ENCODE measurements around the gene GALNT13.

Gene GALNT13

GRCh38 chr2:154488801-154489200, 617.1 kb downstream of the GALNT13 start:
- TF ChIP-seq CTCF (IDR thresholded peaks at IDR 0.05; ENCODE audit: insufficient read depth, missing control alignments): no peak
- no peak for FAIRE-seq

GRCh38 chr2:154489266-154489858, 617.6 kb downstream of the GALNT13 start:
- no peak for FAIRE-seq
- no peak for TF ChIP-seq CTCF (IDR thresholded peaks at IDR 0.05; ENCODE audit: insufficient read depth, missing control alignments)
- DNase-seq (ENCODE audit: insufficient read length, low spot score): no peak

More at GRCh38 chr2:154488801-154489200, 617.1 kb downstream of the GALNT13 start:
- no peak for DNase-seq (ENCODE audit: insufficient read length, low spot score)

GRCh38 chr2:154490530-154490929, 618.8 kb downstream of the GALNT13 start:
- no peak for TF ChIP-seq CTCF (IDR thresholded peaks at IDR 0.05; ENCODE audit: insufficient read depth, missing control alignments)
- DNase-seq (ENCODE audit: insufficient read length, low spot score) (no peak), FAIRE-seq (no peak)

- TF ChIP-seq CTCF (IDR thresholded peaks at IDR 0.05; ENCODE audit: insufficient read depth, missing control alignments): no peak
- DNase-seq (ENCODE audit: insufficient read length, low spot score): no peak
- FAIRE-seq: no peak
Observed at GRCh38 chr2:154495455-154495868, 623.7 kb downstream of the GALNT13 start.

GRCh38 chr2:154497019-154497418, 625.3 kb downstream of the GALNT13 start:
- FAIRE-seq (no peak), DNase-seq (ENCODE audit: insufficient read length, low spot score) (no peak)
- no peak for TF ChIP-seq CTCF (IDR thresholded peaks at IDR 0.05; ENCODE audit: insufficient read depth, missing control alignments)
